Measurements from ENCODE around the gene SLIRP.
"Not testable (repeated sequence)": the region's sequence is repeated elsewhere in the genome, so short reads cannot be mapped to it uniquely, and the experiment has no call there.

SLIRP gene

DNA sequence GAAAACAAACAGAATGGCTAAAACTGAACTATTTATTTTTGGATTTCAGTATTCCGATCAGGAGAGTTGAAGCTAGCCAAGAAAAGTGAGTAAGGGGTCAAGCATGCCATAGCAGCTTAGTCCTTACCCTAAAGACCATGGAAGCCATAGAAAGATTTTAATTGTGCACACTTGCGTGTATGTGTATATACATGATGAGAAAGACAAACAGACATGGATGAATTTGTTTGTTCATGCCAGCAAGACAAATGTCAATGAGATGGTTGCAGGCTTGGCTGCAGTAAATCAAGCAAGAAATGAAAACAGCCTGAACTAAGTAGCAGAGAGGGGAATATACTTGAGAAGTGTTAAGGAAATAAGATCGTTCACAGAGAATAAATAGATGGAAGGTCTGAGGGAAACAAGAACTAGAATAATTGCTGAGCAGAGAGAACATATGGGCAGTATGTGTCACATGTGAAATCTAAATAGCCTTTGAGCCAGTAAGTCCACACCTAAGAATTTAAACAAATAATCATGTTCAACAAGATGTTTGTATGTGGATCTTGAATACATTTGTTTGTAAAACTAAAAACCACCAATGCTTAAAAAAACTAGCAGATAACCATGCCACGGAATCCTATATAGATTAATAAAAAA is 38.3 kb downstream of the SLIRP start:
- DNase-seq, result no peak

DNA sequence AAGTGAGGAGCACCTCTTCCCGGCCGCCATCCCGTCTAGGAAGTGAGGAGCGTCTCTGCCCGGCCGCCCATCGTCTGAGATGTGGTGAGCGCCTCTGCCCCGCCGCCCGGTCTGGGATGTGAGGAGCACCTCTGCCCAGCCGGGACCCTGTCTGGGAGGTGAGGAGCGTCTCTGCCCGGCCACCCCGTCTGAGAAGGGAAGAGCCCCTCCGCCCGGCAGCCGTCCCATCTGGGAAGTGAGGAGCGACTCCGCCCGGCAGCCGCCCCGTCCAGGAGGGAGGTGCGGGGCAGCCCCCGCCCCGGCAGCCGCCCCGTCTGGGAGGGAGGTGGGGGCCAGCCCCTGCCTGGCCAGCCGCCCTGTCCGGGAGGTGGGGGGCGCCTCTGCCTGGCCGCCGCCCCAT is 39.5 kb downstream of the SLIRP start:
- DNase-seq, result not testable (repeated sequence)

DNA sequence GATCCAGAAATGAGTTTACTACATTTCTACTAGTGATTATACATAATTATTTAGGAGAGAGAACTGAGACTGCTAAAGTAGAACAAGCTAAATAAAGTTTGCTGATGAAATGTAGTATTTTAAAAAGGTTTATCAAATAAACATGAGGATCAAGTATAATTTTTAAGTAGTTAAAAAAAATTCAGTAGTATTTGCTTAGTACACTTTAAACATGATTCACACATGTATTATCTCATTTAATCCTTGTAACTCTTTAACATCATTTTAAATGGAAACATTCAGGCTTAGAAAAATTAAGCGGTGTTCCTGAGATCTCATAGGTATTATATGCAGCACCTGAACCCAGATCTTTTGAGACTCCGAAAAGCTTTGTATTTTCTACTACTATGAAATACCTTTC is 44.4 kb downstream of the SLIRP start:
- no peak for DNase-seq

GRCh38 chr14:77752799-77753516 is 45.1 kb downstream of the SLIRP start:
- no peak for DNase-seq

DNA sequence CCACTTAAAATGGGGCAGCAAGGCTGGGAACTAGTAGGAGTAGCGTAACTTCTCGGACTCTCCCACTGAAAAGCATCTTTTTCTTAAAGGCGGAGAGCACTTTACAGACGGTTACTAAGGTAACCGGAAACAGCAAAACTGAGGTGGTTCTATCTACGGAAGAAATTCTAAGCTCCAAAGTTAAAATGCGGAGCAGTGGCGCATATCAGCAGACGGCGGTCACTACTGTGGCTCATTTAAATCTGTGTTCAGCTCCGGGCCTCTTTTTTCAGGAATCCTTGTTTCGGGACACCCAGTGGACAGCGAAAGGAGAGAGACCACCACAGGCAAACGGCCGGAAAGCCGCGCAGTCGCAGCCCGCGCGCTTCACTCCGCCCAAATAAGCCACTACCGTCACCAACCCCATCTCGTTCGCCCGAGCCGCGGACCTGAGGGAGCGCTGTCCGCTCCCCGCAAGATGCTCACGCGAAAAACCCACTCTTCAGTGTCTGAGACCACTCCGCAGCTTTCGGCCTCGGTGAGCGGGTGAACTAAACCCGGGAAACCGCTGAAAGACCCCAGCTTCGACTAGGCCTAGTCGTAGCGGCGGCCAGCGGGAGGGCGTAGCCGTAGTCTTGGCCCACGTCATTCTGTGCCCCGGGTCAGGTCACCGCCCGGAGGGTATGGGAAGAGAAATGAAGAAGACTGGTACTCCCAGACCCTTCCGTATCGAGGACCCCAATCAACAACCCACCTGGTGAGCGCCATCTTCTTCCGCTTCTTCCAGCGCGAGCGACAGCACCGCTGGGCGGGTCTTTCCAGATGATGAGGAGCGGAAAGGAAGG is 52.7 kb downstream of the SLIRP start, which contains the start of gene SNW1:
SNW1 (minus strand) TSS at position 776 of the 824 bp plus-strand sequence; CDS start at position 747, 29 bp downstream.
- DNase-seq, result peak; percentile 95 to 96

GRCh38 chr14:77761205-77761931 is 53.5 kb downstream of the SLIRP start:
- peak; percentile 30 to 40 for DNase-seq

DNA sequence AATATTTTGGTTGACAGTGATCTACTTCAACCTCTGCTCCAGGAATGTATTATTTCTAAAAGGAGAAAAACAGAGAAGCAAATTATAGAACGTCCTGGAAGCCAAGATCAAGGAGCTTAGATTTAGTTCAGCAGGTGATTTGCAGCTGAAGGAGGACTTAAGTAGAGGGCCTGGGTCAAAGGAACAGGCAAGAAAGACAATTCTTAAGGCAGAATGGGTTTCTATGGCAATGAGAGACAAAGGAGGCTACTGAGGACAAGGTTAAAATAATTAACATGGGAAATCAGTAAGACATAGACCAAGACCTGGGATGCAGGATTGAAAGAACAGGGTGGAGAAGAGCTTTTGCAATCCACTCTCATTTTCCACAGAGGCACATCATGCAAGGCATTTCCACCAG is 55.4 kb downstream of the SLIRP start:
- DNase-seq, result no peak

DNA sequence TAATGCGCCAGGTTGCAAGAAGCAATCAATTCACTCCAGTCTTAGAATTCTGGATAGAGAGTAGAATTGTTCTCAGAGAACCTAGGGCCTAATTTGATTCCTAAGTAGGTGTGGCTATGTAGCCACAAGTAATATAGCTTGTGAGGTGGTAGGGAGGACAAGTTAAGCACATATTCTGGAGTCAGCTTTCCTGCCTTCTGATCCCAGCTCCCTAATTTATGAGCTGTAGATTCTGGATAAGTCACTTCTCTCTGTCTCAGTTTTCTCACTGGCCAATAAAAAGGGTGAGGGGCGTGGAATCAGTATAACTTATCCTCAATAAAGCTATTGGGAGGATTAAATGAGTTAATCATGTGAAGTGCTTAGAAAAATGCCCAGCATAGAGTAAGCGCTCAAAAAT is 56.1 kb downstream of the SLIRP start:
- no peak for DNase-seq
